MM.1S (cell line): ENCODE results near the gene RAB35.

Experiments used
- CTCF ChIP-seq: fragments of 300-600 bp; sonication (generic); IDR thresholded peaks from 2 replicates; pipeline ENCODE4 v1.5.1; 2016; ENCODE audit warnings: antibody characterized with exemption, low read length, mixed read lengths
- EZH2 ChIP-seq: fragments of 300-600 bp; sonication (generic); optimal IDR thresholded peaks from 2 replicates; pipeline ENCODE3; 2017; ENCODE audit warnings: low read depth, mild to moderate bottlenecking, antibody characterized with exemption, low read length, mixed read lengths

GRCh38 chr12:120132054-120132836 is 15.7 kb upstream of the RAB35 start:
- TF ChIP-seq CTCF (no peak), EZH2 (no peak)
